ENCODE data around the gene UTP4.

DNA sequence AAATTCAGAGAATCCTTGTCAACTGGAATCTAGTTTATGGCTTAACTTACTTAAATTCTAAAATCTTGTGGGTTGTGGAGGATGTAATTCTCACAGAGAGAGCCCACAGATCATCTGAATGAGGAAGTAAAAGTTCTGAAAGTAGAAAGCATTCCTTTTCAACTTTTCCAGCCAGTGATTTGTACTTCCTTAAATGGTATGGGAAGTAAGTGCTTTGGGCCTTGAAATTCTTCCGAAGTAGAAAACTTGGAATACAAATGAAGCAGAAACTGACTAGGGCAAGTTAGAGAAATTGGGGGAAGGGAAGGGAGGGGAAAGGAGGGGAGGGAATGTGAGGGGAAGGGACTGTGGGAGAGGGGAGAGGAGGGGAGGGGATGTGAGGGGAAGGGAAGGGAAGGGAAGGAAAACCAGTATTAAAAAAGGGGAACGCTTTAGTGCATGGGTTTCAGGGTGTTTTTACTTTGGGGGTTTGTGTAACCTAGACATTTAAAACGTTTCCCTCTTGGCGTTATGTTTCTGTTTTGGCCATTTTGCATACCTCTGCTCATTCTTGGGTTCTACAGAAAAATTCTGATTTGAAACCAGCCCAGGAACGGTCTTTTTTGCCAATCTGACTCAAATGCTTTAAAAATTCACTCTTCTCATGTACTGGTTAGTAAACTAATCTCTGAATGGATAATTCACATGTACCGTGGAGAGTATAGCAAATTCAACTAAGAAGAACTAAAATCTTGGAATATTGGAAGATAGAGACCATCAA lies 39.1 kb downstream of the UTP4 start:
- TF ChIP-seq, protein P1, sequence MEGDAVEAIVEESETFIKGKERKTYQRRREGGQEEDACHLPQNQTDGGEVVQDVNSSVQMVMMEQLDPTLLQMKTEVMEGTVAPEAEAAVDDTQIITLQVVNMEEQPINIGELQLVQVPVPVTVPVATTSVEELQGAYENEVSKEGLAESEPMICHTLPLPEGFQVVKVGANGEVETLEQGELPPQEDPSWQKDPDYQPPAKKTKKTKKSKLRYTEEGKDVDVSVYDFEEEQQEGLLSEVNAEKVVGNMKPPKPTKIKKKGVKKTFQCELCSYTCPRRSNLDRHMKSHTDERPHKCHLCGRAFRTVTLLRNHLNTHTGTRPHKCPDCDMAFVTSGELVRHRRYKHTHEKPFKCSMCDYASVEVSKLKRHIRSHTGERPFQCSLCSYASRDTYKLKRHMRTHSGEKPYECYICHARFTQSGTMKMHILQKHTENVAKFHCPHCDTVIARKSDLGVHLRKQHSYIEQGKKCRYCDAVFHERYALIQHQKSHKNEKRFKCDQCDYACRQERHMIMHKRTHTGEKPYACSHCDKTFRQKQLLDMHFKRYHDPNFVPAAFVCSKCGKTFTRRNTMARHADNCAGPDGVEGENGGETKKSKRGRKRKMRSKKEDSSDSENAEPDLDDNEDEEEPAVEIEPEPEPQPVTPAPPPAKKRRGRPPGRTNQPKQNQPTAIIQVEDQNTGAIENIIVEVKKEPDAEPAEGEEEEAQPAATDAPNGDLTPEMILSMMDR (IDR thresholded peaks at IDR 0.05) = no peak
- TF ChIP-seq POLR2A (IDR thresholded peaks at IDR 0.05) = no peak
- no peak for TF ChIP-seq EP300 (IDR thresholded peaks at IDR 0.05; ENCODE audit: low read depth)
